Eye (tissue), 1 donor: ENCODE data around the gene LRRK1.
A peak's percentile ranks its signal among the peaks of the same experiment; 100 is the strongest.

Experiments used
- DNase-seq: peaks from one replicate; pipeline ENCODE4 v3.0.0-alpha.2; 2015

The LRRK1 gene

GRCh38 chr15:101047301-101047781 lies 128.2 kb downstream of the LRRK1 start:
- DNase-seq = peak; percentile 91

- peak; percentile 52 for DNase-seq
Observed at GRCh38 chr15:101048176-101048575, 129.0 kb downstream of the LRRK1 start.

- peak; percentile 46 for DNase-seq
Observed at GRCh38 chr15:101048581-101049030, 129.4 kb downstream of the LRRK1 start.

- no peak for DNase-seq
Observed at GRCh38 chr15:101049282-101049681, 130.1 kb downstream of the LRRK1 start.

- no peak for DNase-seq
Observed at GRCh38 chr15:101049856-101050622, 130.9 kb downstream of the LRRK1 start.

- DNase-seq = no peak
Observed at GRCh38 chr15:101050623-101051290, 131.6 kb downstream of the LRRK1 start.

GRCh38 chr15:101051291-101052030 lies 132.3 kb downstream of the LRRK1 start:
- no peak for DNase-seq

- DNase-seq = no peak
Observed at GRCh38 chr15:101052031-101052620, 133.0 kb downstream of the LRRK1 start.

GRCh38 chr15:101052681-101053121 lies 133.5 kb downstream of the LRRK1 start:
- no peak for DNase-seq

GRCh38 chr15:101053261-101053660 lies 134.1 kb downstream of the LRRK1 start:
- DNase-seq = no peak

- DNase-seq = no peak
Observed at GRCh38 chr15:101054116-101054515, 135.0 kb downstream of the LRRK1 start.

GRCh38 chr15:101054991-101055390 lies 135.8 kb downstream of the LRRK1 start:
- DNase-seq = no peak

GRCh38 chr15:101055411-101055810 lies 136.3 kb downstream of the LRRK1 start:
- DNase-seq = no peak

GRCh38 chr15:101056366-101057334 lies 137.5 kb downstream of the LRRK1 start:
- no peak for DNase-seq

- no peak for DNase-seq
Observed at GRCh38 chr15:101057841-101058407, 138.8 kb downstream of the LRRK1 start.

- DNase-seq = no peak
Observed at GRCh38 chr15:101058735-101059134, 139.6 kb downstream of the LRRK1 start.

GRCh38 chr15:101059381-101060341 lies 140.5 kb downstream of the LRRK1 start:
- DNase-seq = no peak

GRCh38 chr15:101060576-101061551 lies 141.7 kb downstream of the LRRK1 start:
- DNase-seq = no peak

GRCh38 chr15:101062063-101062462 lies 142.9 kb downstream of the LRRK1 start:
- DNase-seq = no peak
